CD4-positive, alpha-beta T cell treated with Interleukin-4 for 4 hours (primary cell): ENCODE data around the gene HMCN2.
"Not testable (repeated sequence)": the region's sequence is repeated elsewhere in the genome, so short reads cannot be mapped to it uniquely, and the experiment has no call there.

ENCODE experiments used
- DNase-seq: peaks from one replicate; pipeline ENCODE4 v3.0.0-alpha.2; 2020

The HMCN2 gene

GRCh38 chr9:130424595-130425454, 159.3 kb downstream of the HMCN2 start:
- DNase-seq = no peak

GRCh38 chr9:130425741-130426466, 160.3 kb downstream of the HMCN2 start:
- DNase-seq = no peak

GRCh38 chr9:130426467-130426773, 160.9 kb downstream of the HMCN2 start:
- DNase-seq = no peak

- DNase-seq = no peak
Observed at GRCh38 chr9:130426883-130427282, 161.3 kb downstream of the HMCN2 start.

- no peak for DNase-seq
Observed at GRCh38 chr9:130427326-130427725, 161.8 kb downstream of the HMCN2 start.

- no peak for DNase-seq
Observed at GRCh38 chr9:130428086-130428665, 162.6 kb downstream of the HMCN2 start.

GRCh38 chr9:130429381-130429780, 163.8 kb downstream of the HMCN2 start:
- DNase-seq = no peak

- no peak for DNase-seq
Observed at GRCh38 chr9:130429831-130430230, 164.3 kb downstream of the HMCN2 start.

- DNase-seq = no peak
Observed at GRCh38 chr9:130430232-130430631, 164.7 kb downstream of the HMCN2 start.

GRCh38 chr9:130430734-130431535, 165.4 kb downstream of the HMCN2 start:
- DNase-seq = no peak

- DNase-seq = no peak
Observed at GRCh38 chr9:130431536-130432303, 166.2 kb downstream of the HMCN2 start.

GRCh38 chr9:130432362-130432761, 166.8 kb downstream of the HMCN2 start:
- DNase-seq = no peak

GRCh38 chr9:130432796-130433167, 167.2 kb downstream of the HMCN2 start:
- no peak for DNase-seq

- no peak for DNase-seq
Observed at GRCh38 chr9:130433168-130433946, 167.8 kb downstream of the HMCN2 start.

- DNase-seq = no peak
Observed at GRCh38 chr9:130433947-130434262, 168.3 kb downstream of the HMCN2 start.

GRCh38 chr9:130434656-130435055, 169.1 kb downstream of the HMCN2 start:
- DNase-seq = not testable (repeated sequence)

GRCh38 chr9:130437011-130437789, 171.6 kb downstream of the HMCN2 start:
- no peak for DNase-seq

- DNase-seq = no peak
Observed at GRCh38 chr9:130438382-130438981, 172.9 kb downstream of the HMCN2 start.

GRCh38 chr9:130441031-130441430, 175.5 kb downstream of the HMCN2 start:
- DNase-seq = no peak

- DNase-seq = no peak
Observed at GRCh38 chr9:130442746-130443455, 177.3 kb downstream of the HMCN2 start.
